Mesothelial cell of epicardium (in vitro differentiated cells): ENCODE data around the gene GMDS. TPM values are rescaled to one million over a fixed set of nuclear protein-coding genes. Genes with fewer than 3 reads are reported as not detected.

ENCODE experiments used
- DNase-seq, 2 experiments: peaks; one replicate each; pipeline ENCODE4 v3.0.0; 2021; ENCODE audit warnings: low spot score in 2 of 2; ENCODE audit not compliant: unreplicated experiment in 2 of 2
- H3K27ac Mint-ChIP-seq: 2 replicates; pipeline ENCODE4 v1.8.0; 2021; ENCODE audit warnings: mixed read lengths
- H3K27me3 Mint-ChIP-seq: 2 replicates; pipeline ENCODE4 v1.8.0; 2021; ENCODE audit warnings: low read depth, mixed read lengths
- H3K36me3 Mint-ChIP-seq: 2 replicates; pipeline ENCODE4 v1.8.0; 2021; ENCODE audit warnings: mixed read lengths
- H3K4me1 Mint-ChIP-seq: 2 replicates; pipeline ENCODE4 v1.8.0; 2021; ENCODE audit warnings: mixed read lengths
- H3K4me3 Mint-ChIP-seq: 2 replicates; pipeline ENCODE4 v1.8.0; 2021; ENCODE audit warnings: mild to moderate bottlenecking, moderate library complexity, mixed read lengths
- H3K9me3 Mint-ChIP-seq: 2 replicates; pipeline ENCODE4 v1.8.0; 2021; ENCODE audit warnings: mixed read lengths
- CTCF ChIP-seq: fragments of 200-600 bp; sonication (generic); IDR thresholded peaks from one replicate; pipeline ENCODE4 v1.5.0; 2021; ENCODE audit warnings: antibody characterized with exemption; ENCODE audit not compliant: unreplicated experiment
- total RNA-seq: library from RNA; stranded (reverse); gene quantifications from 3 replicates; pipeline ENCODE4 v1.2.1, GENCODE V29; 2021

GMDS gene
- total RNA-seq, 1 donor from 2014 or later: 39.9 TPM

GRCh38 chr6:1708122-1708521, 537.3 kb downstream of the GMDS start:
- no peak overlapping the region for H3K27ac Mint-ChIP-seq
- no peaks in the 10 kb centered on the region for H3K9me3 Mint-ChIP-seq
- H3K4me3 Mint-ChIP-seq: no peak overlapping the region
- H3K27me3 Mint-ChIP-seq: peaks cover 2% of the 10 kb centered on the region
- DNase-seq: no peak
- peaks cover 31% of the 10 kb centered on the region for H3K4me1 Mint-ChIP-seq
- H3K36me3 Mint-ChIP-seq: no peaks in the 10 kb centered on the region
- no peak for TF ChIP-seq CTCF

GRCh38 chr6:1705630-1706029, 539.8 kb downstream of the GMDS start:
- H3K36me3 Mint-ChIP-seq: no peaks in the 10 kb centered on the region
- no peak overlapping the region for H3K27ac Mint-ChIP-seq
- H3K4me3 Mint-ChIP-seq: no peak overlapping the region
- H3K9me3 Mint-ChIP-seq: no peaks in the 10 kb centered on the region
- TF ChIP-seq CTCF: no peak
- no peak for DNase-seq
- peaks cover 44% of the 10 kb centered on the region for H3K4me1 Mint-ChIP-seq
- H3K27me3 Mint-ChIP-seq: peaks cover 2% of the 10 kb centered on the region

- TF ChIP-seq CTCF: no peak
- H3K9me3 Mint-ChIP-seq: no peaks in the 10 kb centered on the region
- H3K4me1 Mint-ChIP-seq: peaks cover 48% of the 10 kb centered on the region
- peaks cover 2% of the 10 kb centered on the region for H3K27me3 Mint-ChIP-seq
- no peak for DNase-seq
- H3K27ac Mint-ChIP-seq: no peak overlapping the region
- no peak overlapping the region for H3K4me3 Mint-ChIP-seq
- no peaks in the 10 kb centered on the region for H3K36me3 Mint-ChIP-seq
Observed at GRCh38 chr6:1705183-1705582, 540.2 kb downstream of the GMDS start.

- TF ChIP-seq CTCF: no peak
- Mint-ChIP-seq H3K4me3 (no peak overlapping the region), H3K27ac (no peak overlapping the region), H3K27me3 (peaks cover 2% of the 10 kb centered on the region), H3K4me1 (peaks cover 52% of the 10 kb centered on the region), H3K9me3 (no peaks in the 10 kb centered on the region), H3K36me3 (no peaks in the 10 kb centered on the region)
- DNase-seq: no peak
Observed at GRCh38 chr6:1704711-1705110, 540.7 kb downstream of the GMDS start.

GRCh38 chr6:1703923-1704322, 541.5 kb downstream of the GMDS start:
- peaks cover 56% of the 10 kb centered on the region for H3K4me1 Mint-ChIP-seq
- no peak overlapping the region for H3K4me3 Mint-ChIP-seq
- H3K36me3 Mint-ChIP-seq: no peaks in the 10 kb centered on the region
- peaks cover 2% of the 10 kb centered on the region for H3K27me3 Mint-ChIP-seq
- H3K27ac Mint-ChIP-seq: peak overlapping the region; percentile 54
- H3K9me3 Mint-ChIP-seq: no peaks in the 10 kb centered on the region
- no peak for DNase-seq
- TF ChIP-seq CTCF: no peak
